HG02970 (cell line): ENCODE data around the gene BEST1.

Experiments used
- ATAC-seq: cut with Tn5 transposase; IDR thresholded peaks from one replicate; pipeline ENCODE4 v1.9.1; 2021; ENCODE audit warnings: mild to moderate bottlenecking, moderate library complexity, moderate number of reproducible peaks; ENCODE audit not compliant: unreplicated experiment, low FRiP score

BEST1 gene

GRCh38 chr11:62011881-62012280, 61.7 kb downstream of the BEST1 start:
- ATAC-seq = no peak

DNA sequence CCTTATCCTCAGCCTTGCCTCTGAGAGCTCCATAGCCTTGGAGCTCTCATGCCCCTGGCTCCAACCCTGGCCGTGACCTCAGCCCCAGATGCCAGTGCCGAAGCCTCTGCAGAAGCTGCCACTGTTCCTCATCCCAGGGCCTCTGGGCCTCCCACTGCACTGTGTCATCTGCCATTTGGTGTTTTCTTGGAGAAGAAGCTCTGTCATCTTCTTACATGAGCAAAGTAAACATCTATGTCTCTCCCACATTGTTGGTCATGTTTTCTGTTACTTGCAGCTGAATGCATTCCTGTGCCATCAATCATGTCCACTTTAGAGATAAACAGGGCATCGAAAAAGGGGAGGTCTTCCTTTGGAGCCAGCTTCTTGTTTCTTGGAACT, 62.3 kb downstream of the BEST1 start:
- ATAC-seq = no peak

- ATAC-seq = no peak
Measured at GRCh38 chr11:62012832-62013461, 62.8 kb downstream of the BEST1 start.
